ENCODE measurements around the gene HOXA11. TPM values are rescaled to one million over a fixed set of nuclear protein-coding genes. Genes with fewer than 3 reads are reported as not detected.

The HOXA11 gene
- total RNA-seq, 1 experiment from 2014 or later, result not detected

GRCh38 chr7:27159266-27160144 lies 25.5 kb downstream of the HOXA11 start:
- no peak for DNase-seq (ENCODE audit: low spot score)
- ChIA-PET POLR2A (ENCODE audit: low non-redundant PET) (no interaction called here), CTCF (no interaction called here)
- Histone ChIP-seq H3K27ac (ENCODE audit: low read depth, low read length, poor library complexity, severe bottlenecking) (no peak overlapping the region), H3K9me3 (ENCODE audit: low read depth, low read length, poor library complexity, severe bottlenecking) (no peaks in the 10 kb centered on the region), H3K36me3 (ENCODE audit: insufficient read depth, low read length, poor library complexity, severe bottlenecking) (no peaks in the 10 kb centered on the region), H3K4me3 (ENCODE audit: low read depth, low read length, poor library complexity, severe bottlenecking) (no peak overlapping the region), H3K27me3 (replicated peaks; ENCODE audit: insufficient read depth, low read depth, low read length, poor library complexity) (peaks cover 61% of the 10 kb centered on the region), H3K4me1 (ENCODE audit: insufficient read depth, low read length, poor library complexity, severe bottlenecking) (peaks cover 7% of the 10 kb centered on the region)
- BruUV-seq (replicated peaks), result no TSS peak
- intact Hi-C loops (cut with micrococcal nuclease; ENCODE audit: unreplicated experiment), result loop anchor here (2.0 to 10.0 kb wide), 3 partner anchors 477 to 1265 kb away; no protein-coding TSS in a partner anchor
- TF ChIP-seq EZH2 (IDR thresholded peaks at IDR 0.05; ENCODE audit: borderline replicate concordance, low read depth, low read length, poor library complexity, severe bottlenecking) (no peak), CTCF (conservative IDR thresholded peaks at IDR 0.05; ENCODE audit: low read depth, low read length) (no peak)

DNA sequence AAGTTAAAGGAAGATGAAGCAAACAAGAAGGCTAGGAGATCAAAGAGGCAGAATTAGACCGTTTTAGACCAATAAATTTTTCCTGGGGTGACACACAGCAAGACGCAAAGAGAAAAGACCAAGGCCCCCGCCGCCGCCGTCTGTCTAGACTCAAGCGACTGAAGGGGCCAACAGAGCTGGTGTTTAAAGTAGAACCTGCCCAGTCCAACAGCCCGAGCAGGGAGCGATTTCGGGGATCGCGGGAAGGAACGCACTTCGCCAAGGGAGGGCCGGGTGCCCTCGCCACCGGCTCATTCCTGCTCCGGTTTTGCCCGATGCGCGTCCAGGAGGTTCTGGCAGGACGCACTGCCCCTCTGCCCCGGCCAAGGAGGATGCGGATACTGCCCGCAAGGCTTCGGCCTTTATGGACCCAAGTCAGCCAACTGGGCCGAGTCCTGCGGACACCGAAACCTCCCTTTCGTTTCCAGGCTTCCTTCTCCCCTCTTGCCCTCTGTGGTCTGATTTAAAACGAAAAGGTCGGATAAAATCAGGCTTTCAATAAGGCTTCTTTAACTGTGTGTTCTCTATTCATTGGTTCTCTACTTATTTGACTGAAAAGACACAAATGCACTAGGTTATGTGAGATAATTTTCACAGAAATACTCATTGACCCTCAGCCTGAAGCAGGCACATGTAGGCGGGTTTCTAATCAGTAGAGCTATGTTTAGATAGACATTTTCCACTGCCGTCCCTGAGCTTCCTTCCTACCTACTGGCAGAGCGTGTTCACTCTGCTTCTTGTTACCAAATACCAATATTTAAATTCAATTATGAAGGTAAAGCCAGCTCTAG lies 26.4 kb downstream of the HOXA11 start:
- Histone ChIP-seq H3K27me3 (replicated peaks; ENCODE audit: insufficient read depth, low read depth, low read length, poor library complexity) (peaks cover 61% of the 10 kb centered on the region), H3K4me1 (ENCODE audit: insufficient read depth, low read length, poor library complexity, severe bottlenecking) (peaks cover 7% of the 10 kb centered on the region), H3K36me3 (ENCODE audit: insufficient read depth, low read length, poor library complexity, severe bottlenecking) (no peaks in the 10 kb centered on the region), H3K9me3 (ENCODE audit: low read depth, low read length, poor library complexity, severe bottlenecking) (no peaks in the 10 kb centered on the region), H3K4me3 (ENCODE audit: low read depth, low read length, poor library complexity, severe bottlenecking) (no peak overlapping the region), H3K27ac (ENCODE audit: low read depth, low read length, poor library complexity, severe bottlenecking) (no peak overlapping the region)
- no peak for DNase-seq (ENCODE audit: low spot score)
- TF ChIP-seq EZH2 (IDR thresholded peaks at IDR 0.05; ENCODE audit: borderline replicate concordance, low read depth, low read length, poor library complexity, severe bottlenecking) (no peak), CTCF (conservative IDR thresholded peaks at IDR 0.05; ENCODE audit: low read depth, low read length) (no peak)
- intact Hi-C loops (cut with micrococcal nuclease; ENCODE audit: unreplicated experiment), result no loop called here
- POLR2A ChIA-PET (ENCODE audit: low non-redundant PET), result no interaction called here
- no TSS peak for BruUV-seq (replicated peaks)
- CTCF ChIA-PET, result interaction anchor here (0.6 to 0.7 kb wide), 2 partner anchors 305 to 1256 kb away, joined by 3 read pairs; no protein-coding TSS in a partner anchor

GRCh38 chr7:27157702-27158431 lies 27.2 kb downstream of the HOXA11 start:
- H3K9me3 ChIP-seq (ENCODE audit: low read depth, low read length, poor library complexity, severe bottlenecking), result no peaks in the 10 kb centered on the region
- no peaks in the 10 kb centered on the region for H3K36me3 ChIP-seq (ENCODE audit: insufficient read depth, low read length, poor library complexity, severe bottlenecking)
- peaks cover 61% of the 10 kb centered on the region for H3K27me3 ChIP-seq (replicated peaks; ENCODE audit: insufficient read depth, low read depth, low read length, poor library complexity)
- ChIA-PET CTCF (no interaction called here), POLR2A (ENCODE audit: low non-redundant PET) (no interaction called here)
- H3K4me3 ChIP-seq (ENCODE audit: low read depth, low read length, poor library complexity, severe bottlenecking), result no peak overlapping the region
- no TSS peak for BruUV-seq (replicated peaks)
- peaks cover 7% of the 10 kb centered on the region for H3K4me1 ChIP-seq (ENCODE audit: insufficient read depth, low read length, poor library complexity, severe bottlenecking)
- intact Hi-C loops (cut with micrococcal nuclease; ENCODE audit: unreplicated experiment), result no loop called here
- TF ChIP-seq EZH2 (IDR thresholded peaks at IDR 0.05; ENCODE audit: borderline replicate concordance, low read depth, low read length, poor library complexity, severe bottlenecking) (no peak), CTCF (conservative IDR thresholded peaks at IDR 0.05; ENCODE audit: low read depth, low read length) (no peak)
- H3K27ac ChIP-seq (ENCODE audit: low read depth, low read length, poor library complexity, severe bottlenecking), result no peak overlapping the region
- no peak for DNase-seq (ENCODE audit: low spot score)

Measured in A673 (cell line).